ENCODE measurements around the gene PCBP3.

PCBP3 gene

DNA sequence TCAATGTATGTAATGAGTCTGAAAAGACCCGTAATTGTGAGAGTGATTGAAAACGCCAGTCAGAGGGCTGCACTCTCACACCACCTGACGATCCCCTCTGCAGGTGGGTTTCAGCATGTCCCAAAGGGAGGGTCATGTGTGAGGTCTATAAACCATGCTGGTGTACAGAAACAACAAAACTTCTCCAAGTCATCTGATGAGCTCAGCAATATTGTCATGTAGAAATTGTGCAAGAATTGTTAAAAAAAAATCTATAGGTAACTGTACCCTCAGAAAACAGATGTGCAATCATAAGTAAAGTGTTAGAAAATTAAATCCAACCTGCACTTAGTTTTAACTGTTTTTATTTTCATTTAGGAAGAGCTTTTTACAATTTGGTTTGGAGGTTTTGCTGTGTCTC, 152.5 kb downstream of the PCBP3 start:
- Histone ChIP-seq H3K79me2 (ENCODE audit: control insufficient read depth, insufficient read depth, low read length, poor library complexity) (no peaks in the 10 kb centered on the region), H3K14ac (ENCODE audit: low read length) (no peak overlapping the region), H2AK5ac (ENCODE audit: low read length) (no peak overlapping the region), H3K79me1 (ENCODE audit: low read length) (no peaks in the 10 kb centered on the region), H3K18ac (ENCODE audit: low read length) (no peak overlapping the region), H3K9me3 (ENCODE audit: insufficient read depth, low read depth, low read length) (peaks cover 5% of the 10 kb centered on the region), H3K4me2 (ENCODE audit: low read length) (no peak overlapping the region), H3K9ac (ENCODE audit: low read length) (no peak overlapping the region), H2BK12ac (ENCODE audit: low read length) (no peak overlapping the region), H3K4ac (ENCODE audit: low read depth, low read length) (no peak overlapping the region), H3K4me1 (ENCODE audit: control insufficient read depth in 1 of 2, insufficient read depth in 2 of 2, low read length in 2 of 2) (no peaks in the 10 kb centered on the region), H3K4me3 (ENCODE audit: low read depth, low read length) (no peak overlapping the region), H2BK120ac (ENCODE audit: insufficient read depth, low read length, poor library complexity) (no peak overlapping the region), H3K27me3 (ENCODE audit: insufficient read depth, low read length) (no peaks in the 10 kb centered on the region), H2AFZ (ENCODE audit: insufficient read depth, low read length, poor library complexity) (no peak overlapping the region), H3K23ac (ENCODE audit: low read length) (no peak overlapping the region), H4K12ac (ENCODE audit: low read depth, low read length) (no peak overlapping the region), H3K36me3 (ENCODE audit: control insufficient read depth in 1 of 2, insufficient read depth in 2 of 2, low read length in 2 of 2) (no peaks in the 10 kb centered on the region), H3K27ac (ENCODE audit: low read depth, low read length) (no peak overlapping the region), H4K8ac (ENCODE audit: low read depth, low read length) (no peak overlapping the region), H2BK5ac (ENCODE audit: low read depth, low read length, poor library complexity) (no peak overlapping the region), H4K91ac (ENCODE audit: low read depth, low read length) (no peak overlapping the region)
- DNase-seq = no peak
- WGBS (ENCODE audit: extremely low coverage, insufficient coverage, insufficient read length) = no CpG with 5 or more reads among the region's 3 CpGs

DNA sequence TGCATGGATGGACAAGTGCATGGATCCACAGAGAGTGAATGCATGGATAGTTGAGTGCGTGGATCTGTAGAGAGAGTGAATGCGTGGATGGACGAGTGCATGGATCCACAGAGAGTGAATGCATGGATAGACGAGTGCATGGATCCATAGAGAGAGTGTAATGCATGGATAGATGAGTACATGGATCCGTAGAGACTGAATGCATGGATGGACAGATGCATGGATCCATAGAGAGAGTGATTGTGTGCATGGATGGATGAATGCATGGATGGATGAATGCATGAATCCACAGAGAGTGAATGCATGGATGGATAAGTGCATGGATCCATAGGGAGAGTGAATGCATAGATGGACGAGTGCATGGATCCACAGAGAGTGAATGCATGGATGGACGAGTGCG, 153.8 kb downstream of the PCBP3 start:
- H3K4me3 ChIP-seq (ENCODE audit: low read depth, low read length) = no peak overlapping the region
- no peak overlapping the region for H3K4ac ChIP-seq (ENCODE audit: low read depth, low read length)
- H3K79me2 ChIP-seq (ENCODE audit: control insufficient read depth, insufficient read depth, low read length, poor library complexity) = no peaks in the 10 kb centered on the region
- H2BK5ac ChIP-seq (ENCODE audit: low read depth, low read length, poor library complexity) = no peak overlapping the region
- H3K9me3 ChIP-seq (ENCODE audit: insufficient read depth, low read depth, low read length) = peaks cover 5% of the 10 kb centered on the region
- H2AFZ ChIP-seq (ENCODE audit: insufficient read depth, low read length, poor library complexity) = no peak overlapping the region
- H2BK120ac ChIP-seq (ENCODE audit: insufficient read depth, low read length, poor library complexity) = no peak overlapping the region
- H3K9ac ChIP-seq (ENCODE audit: low read length) = no peak overlapping the region
- no peak overlapping the region for H3K14ac ChIP-seq (ENCODE audit: low read length)
- DNase-seq = no peak
- H4K8ac ChIP-seq (ENCODE audit: low read depth, low read length) = no peak overlapping the region
- no peak overlapping the region for H4K12ac ChIP-seq (ENCODE audit: low read depth, low read length)
- no peak overlapping the region for H3K27ac ChIP-seq (ENCODE audit: low read depth, low read length)
- no peaks in the 10 kb centered on the region for H3K4me1 ChIP-seq (ENCODE audit: control insufficient read depth in 1 of 2, insufficient read depth in 2 of 2, low read length in 2 of 2)
- no peak overlapping the region for H2AK5ac ChIP-seq (ENCODE audit: low read length)
- no peak overlapping the region for H3K4me2 ChIP-seq (ENCODE audit: low read length)
- H3K27me3 ChIP-seq (ENCODE audit: insufficient read depth, low read length) = no peaks in the 10 kb centered on the region
- no peak overlapping the region for H2BK12ac ChIP-seq (ENCODE audit: low read length)
- no peaks in the 10 kb centered on the region for H3K79me1 ChIP-seq (ENCODE audit: low read length)
- H3K18ac ChIP-seq (ENCODE audit: low read length) = no peak overlapping the region
- H4K91ac ChIP-seq (ENCODE audit: low read depth, low read length) = no peak overlapping the region
- WGBS (ENCODE audit: extremely low coverage, insufficient coverage, insufficient read length) = no CpG with 5 or more reads among the region's 8 CpGs
- no peaks in the 10 kb centered on the region for H3K36me3 ChIP-seq (ENCODE audit: control insufficient read depth in 1 of 2, insufficient read depth in 2 of 2, low read length in 2 of 2)
- no peak overlapping the region for H3K23ac ChIP-seq (ENCODE audit: low read length)

DNA sequence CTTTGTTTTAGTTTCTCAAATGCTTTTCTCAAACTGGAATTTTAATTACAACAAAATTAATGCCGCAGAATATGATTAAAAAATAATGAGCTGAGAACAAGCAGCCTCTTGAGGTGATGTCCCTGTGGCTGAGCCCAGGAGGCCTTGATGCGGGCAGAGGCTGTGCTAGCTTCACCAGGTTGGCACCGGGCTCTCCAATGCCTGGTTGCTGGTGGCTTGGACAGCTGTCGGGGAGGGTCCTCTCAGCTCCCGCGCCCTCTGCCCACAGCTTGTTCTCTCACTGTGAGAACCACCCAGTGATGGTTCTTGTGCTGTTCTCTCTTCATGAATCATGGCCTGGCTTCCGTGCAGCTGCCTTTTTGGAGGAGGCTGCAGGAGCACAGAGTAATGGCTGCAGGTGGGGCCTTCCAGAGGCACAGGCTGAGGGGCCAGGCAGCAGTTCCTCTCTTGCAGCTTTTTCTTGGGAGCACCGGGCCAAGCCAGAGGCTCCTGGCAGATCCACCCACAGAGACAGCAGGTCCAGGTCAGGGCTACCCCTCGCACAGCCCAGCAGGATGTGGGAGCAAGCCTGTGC, 156.3 kb downstream of the PCBP3 start:
- H4K8ac ChIP-seq (ENCODE audit: low read depth, low read length) = no peak overlapping the region
- no peaks in the 10 kb centered on the region for H3K4me1 ChIP-seq (ENCODE audit: control insufficient read depth in 1 of 2, insufficient read depth in 2 of 2, low read length in 2 of 2)
- WGBS (ENCODE audit: extremely low coverage, insufficient coverage, insufficient read length) = no CpG with 5 or more reads among the region's 9 CpGs

DNA sequence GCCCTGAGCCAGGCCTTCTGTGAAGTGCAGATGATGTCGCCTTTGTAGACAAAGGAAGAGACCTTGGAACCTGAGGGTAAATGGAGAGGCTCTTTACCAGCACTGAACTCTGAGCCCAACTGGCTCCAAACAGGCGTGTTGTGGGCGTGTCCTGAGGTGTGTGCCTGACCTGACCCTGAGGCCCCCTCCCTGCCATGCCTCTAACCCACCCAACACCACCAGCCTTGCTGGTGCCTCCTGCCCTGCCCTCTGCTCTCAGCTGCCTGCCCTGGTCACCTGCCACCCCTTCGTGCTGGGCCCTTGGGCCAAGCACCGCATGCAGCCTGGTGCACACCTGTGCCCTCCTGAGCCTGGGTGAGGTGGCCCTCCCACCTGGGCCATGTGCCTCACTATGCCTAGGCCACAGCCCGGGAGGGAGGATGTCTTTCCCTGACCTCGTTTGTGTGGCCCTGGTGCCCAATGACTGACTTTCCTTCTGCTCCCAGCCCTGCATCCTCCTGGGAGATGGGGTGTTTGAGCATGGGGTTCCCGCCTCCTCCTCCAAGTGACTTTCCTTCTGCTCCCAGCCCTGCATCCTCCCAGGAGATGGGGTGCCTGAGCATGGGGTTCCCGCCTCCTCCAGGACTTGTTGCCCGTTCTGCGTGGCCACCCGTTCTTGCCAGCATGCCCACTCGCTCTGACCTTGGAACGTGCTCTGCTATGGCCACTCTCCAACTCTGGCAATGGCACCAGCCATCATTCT, 157.0 kb downstream of the PCBP3 start:
- Histone ChIP-seq H3K23ac (ENCODE audit: low read length) (no peak overlapping the region), H3K27ac (ENCODE audit: low read depth, low read length) (no peak overlapping the region), H3K9ac (ENCODE audit: low read length) (no peak overlapping the region), H2AFZ (ENCODE audit: insufficient read depth, low read length, poor library complexity) (no peak overlapping the region), H2AK5ac (ENCODE audit: low read length) (no peak overlapping the region), H3K36me3 (ENCODE audit: control insufficient read depth in 1 of 2, insufficient read depth in 2 of 2, low read length in 2 of 2) (no peaks in the 10 kb centered on the region), H3K4me3 (ENCODE audit: low read depth, low read length) (no peak overlapping the region), H3K18ac (ENCODE audit: low read length) (no peak overlapping the region), H3K9me3 (ENCODE audit: insufficient read depth, low read depth, low read length) (peaks cover 5% of the 10 kb centered on the region), H3K27me3 (ENCODE audit: insufficient read depth, low read length) (no peaks in the 10 kb centered on the region), H3K79me1 (ENCODE audit: low read length) (no peaks in the 10 kb centered on the region), H2BK12ac (ENCODE audit: low read length) (no peak overlapping the region), H3K4ac (ENCODE audit: low read depth, low read length) (no peak overlapping the region), H4K12ac (ENCODE audit: low read depth, low read length) (no peak overlapping the region), H3K4me2 (ENCODE audit: low read length) (no peak overlapping the region), H4K91ac (ENCODE audit: low read depth, low read length) (no peak overlapping the region), H3K14ac (ENCODE audit: low read length) (no peak overlapping the region), H3K79me2 (ENCODE audit: control insufficient read depth, insufficient read depth, low read length, poor library complexity) (no peaks in the 10 kb centered on the region), H2BK5ac (ENCODE audit: low read depth, low read length, poor library complexity) (no peak overlapping the region), H2BK120ac (ENCODE audit: insufficient read depth, low read length, poor library complexity) (no peak overlapping the region), H3K4me1 (ENCODE audit: control insufficient read depth in 1 of 2, insufficient read depth in 2 of 2, low read length in 2 of 2) (no peaks in the 10 kb centered on the region), H4K8ac (ENCODE audit: low read depth, low read length) (no peak overlapping the region)
- DNase-seq = no peak
- WGBS (ENCODE audit: extremely low coverage, insufficient coverage, insufficient read length) = no CpG with 5 or more reads among the region's 14 CpGs

More for the DNA sequence above, 156.3 kb downstream of the PCBP3 start:
- Histone ChIP-seq H3K14ac (ENCODE audit: low read length) (no peak overlapping the region), H3K9ac (ENCODE audit: low read length) (no peak overlapping the region), H3K27ac (ENCODE audit: low read depth, low read length) (no peak overlapping the region), H3K4me2 (ENCODE audit: low read length) (no peak overlapping the region), H2AFZ (ENCODE audit: insufficient read depth, low read length, poor library complexity) (no peak overlapping the region), H2BK120ac (ENCODE audit: insufficient read depth, low read length, poor library complexity) (no peak overlapping the region), H3K18ac (ENCODE audit: low read length) (no peak overlapping the region), H2BK5ac (ENCODE audit: low read depth, low read length, poor library complexity) (no peak overlapping the region), H3K79me2 (ENCODE audit: control insufficient read depth, insufficient read depth, low read length, poor library complexity) (no peaks in the 10 kb centered on the region), H3K4me3 (ENCODE audit: low read depth, low read length) (no peak overlapping the region), H3K9me3 (ENCODE audit: insufficient read depth, low read depth, low read length) (peaks cover 5% of the 10 kb centered on the region), H3K23ac (ENCODE audit: low read length) (no peak overlapping the region), H4K91ac (ENCODE audit: low read depth, low read length) (no peak overlapping the region), H3K79me1 (ENCODE audit: low read length) (no peaks in the 10 kb centered on the region), H3K27me3 (ENCODE audit: insufficient read depth, low read length) (no peaks in the 10 kb centered on the region), H4K12ac (ENCODE audit: low read depth, low read length) (no peak overlapping the region), H3K36me3 (ENCODE audit: control insufficient read depth in 1 of 2, insufficient read depth in 2 of 2, low read length in 2 of 2) (no peaks in the 10 kb centered on the region), H2AK5ac (ENCODE audit: low read length) (no peak overlapping the region), H3K4ac (ENCODE audit: low read depth, low read length) (no peak overlapping the region), H2BK12ac (ENCODE audit: low read length) (no peak overlapping the region)
- no peak for DNase-seq
